ENCODE results near the gene SEPTIN10. TPM values are rescaled to one million over a fixed set of nuclear protein-coding genes. Genes with fewer than 3 reads are reported as not detected.
"Not testable (repeated sequence)": the region's sequence is repeated elsewhere in the genome, so short reads cannot be mapped to it uniquely, and the experiment has no call there.

The SEPTIN10 gene
- total RNA-seq, 1 donor from 2014 or later: 87.3 TPM

GRCh38 chr2:109554758-109555157, 59.0 kb downstream of the SEPTIN10 start:
- no peak for DNase-seq (ENCODE audit: extremely low read depth, low read depth, low spot score)

GRCh38 chr2:109549016-109549590, 64.7 kb downstream of the SEPTIN10 start:
- no peak for DNase-seq (ENCODE audit: extremely low read depth, low read depth, low spot score)

GRCh38 chr2:109547280-109547679, 66.5 kb downstream of the SEPTIN10 start:
- DNase-seq (ENCODE audit: extremely low read depth, low read depth, low spot score): no peak

- no peak for DNase-seq (ENCODE audit: extremely low read depth, low read depth, low spot score)
Observed at GRCh38 chr2:109545828-109546713, 67.7 kb downstream of the SEPTIN10 start.

GRCh38 chr2:109542384-109542783, 71.4 kb downstream of the SEPTIN10 start:
- DNase-seq (ENCODE audit: extremely low read depth, low read depth, low spot score): no peak

- no peak for DNase-seq (ENCODE audit: extremely low read depth, low read depth, low spot score)
Observed at GRCh38 chr2:109538546-109538945, 75.2 kb downstream of the SEPTIN10 start.

GRCh38 chr2:109537565-109538222, 76.1 kb downstream of the SEPTIN10 start:
- no peak for DNase-seq (ENCODE audit: extremely low read depth, low read depth, low spot score)

- not testable (repeated sequence) for DNase-seq (ENCODE audit: extremely low read depth, low read depth, low spot score)
Observed at GRCh38 chr2:109536556-109536955, 77.2 kb downstream of the SEPTIN10 start.

- DNase-seq (ENCODE audit: extremely low read depth, low read depth, low spot score): no peak
Observed at GRCh38 chr2:109535217-109535946, 78.4 kb downstream of the SEPTIN10 start.

- DNase-seq (ENCODE audit: extremely low read depth, low read depth, low spot score): no peak
Observed at GRCh38 chr2:109533823-109534222, 79.9 kb downstream of the SEPTIN10 start.

- DNase-seq (ENCODE audit: extremely low read depth, low read depth, low spot score): no peak
Observed at GRCh38 chr2:109532728-109533076, 81.1 kb downstream of the SEPTIN10 start.

- no peak for DNase-seq (ENCODE audit: extremely low read depth, low read depth, low spot score)
Observed at GRCh38 chr2:109531896-109532727, 81.7 kb downstream of the SEPTIN10 start.

- DNase-seq (ENCODE audit: extremely low read depth, low read depth, low spot score): no peak
Observed at GRCh38 chr2:109531221-109531620, 82.5 kb downstream of the SEPTIN10 start.

GRCh38 chr2:109530712-109531111, 83.1 kb downstream of the SEPTIN10 start:
- no peak for DNase-seq (ENCODE audit: extremely low read depth, low read depth, low spot score)

- no peak for DNase-seq (ENCODE audit: extremely low read depth, low read depth, low spot score)
Observed at GRCh38 chr2:109529532-109530449, 84.0 kb downstream of the SEPTIN10 start.

GRCh38 chr2:109528811-109529501, 84.8 kb downstream of the SEPTIN10 start:
- no peak for DNase-seq (ENCODE audit: extremely low read depth, low read depth, low spot score)

GRCh38 chr2:109527846-109528705, 85.7 kb downstream of the SEPTIN10 start:
- no peak for DNase-seq (ENCODE audit: extremely low read depth, low read depth, low spot score)

- DNase-seq (ENCODE audit: extremely low read depth, low read depth, low spot score): no peak
Observed at GRCh38 chr2:109527079-109527478, 86.7 kb downstream of the SEPTIN10 start.
